M059J (cell line): ENCODE results near the gene INPP5J. TPM values are rescaled to one million over a fixed set of nuclear protein-coding genes. Genes with fewer than 3 reads are reported as not detected.
"Not testable (repeated sequence)": the region's sequence is repeated elsewhere in the genome, so short reads cannot be mapped to it uniquely, and the experiment has no call there.

Source experiments
- DNase-seq: peaks from one replicate; pipeline ENCODE4 v3.0.0-alpha.2; 2012; ENCODE audit warnings: low read depth
- total RNA-seq: library from RNA; depleted of rRNA; stranded (reverse); fragments of >200 nt; shearing (Covaris generic); gene quantifications from 2 replicates; pipeline ENCODE4 v1.2.3, GENCODE V29; 2014

INPP5J gene
- total RNA-seq, 1 experiment from 2014 or later = 0.49 TPM

- peak; percentile 44 for DNase-seq
Observed at GRCh38 chr22:31144223-31144622, 21.5 kb downstream of the INPP5J start.

GRCh38 chr22:31148488-31148887 lies 25.7 kb downstream of the INPP5J start:
- DNase-seq = peak; percentile 5

GRCh38 chr22:31148953-31149627 lies 26.3 kb downstream of the INPP5J start:
- peak; percentile 57 for DNase-seq

GRCh38 chr22:31150615-31151014 lies 27.8 kb downstream of the INPP5J start:
- DNase-seq = no peak

GRCh38 chr22:31151872-31152271 lies 29.1 kb downstream of the INPP5J start:
- no peak for DNase-seq

- DNase-seq = no peak
Observed at GRCh38 chr22:31153357-31153756, 30.6 kb downstream of the INPP5J start.

- no peak for DNase-seq
Observed at GRCh38 chr22:31154975-31155374, 32.2 kb downstream of the INPP5J start.

- DNase-seq = peak; percentile 36
Observed at GRCh38 chr22:31155422-31155821, 32.7 kb downstream of the INPP5J start.

GRCh38 chr22:31160328-31160978 lies 37.7 kb downstream of the INPP5J start:
- peak; percentile 12 for DNase-seq

GRCh38 chr22:31161386-31161785 lies 38.6 kb downstream of the INPP5J start:
- no peak for DNase-seq

- DNase-seq = no peak
Observed at GRCh38 chr22:31162015-31162765, 39.4 kb downstream of the INPP5J start.

GRCh38 chr22:31170971-31171370 lies 48.2 kb downstream of the INPP5J start:
- DNase-seq = no peak

GRCh38 chr22:31171734-31172133 lies 49.0 kb downstream of the INPP5J start:
- DNase-seq = not testable (repeated sequence)

GRCh38 chr22:31173386-31174145 lies 50.8 kb downstream of the INPP5J start:
- peak; percentile 87 for DNase-seq

- DNase-seq = no peak
Observed at GRCh38 chr22:31176923-31177322, 54.2 kb downstream of the INPP5J start.

- DNase-seq = peak; percentile 72
Observed at GRCh38 chr22:31177420-31178162, 54.8 kb downstream of the INPP5J start.

- no peak for DNase-seq
Observed at GRCh38 chr22:31178859-31179258, 56.1 kb downstream of the INPP5J start.

GRCh38 chr22:31179345-31179744 lies 56.6 kb downstream of the INPP5J start:
- peak; percentile 83 for DNase-seq

- DNase-seq = no peak
Observed at GRCh38 chr22:31184015-31184414, 61.2 kb downstream of the INPP5J start.
